M059J (cell line): ENCODE measurements around the gene CAPN10. TPM values are rescaled to one million over a fixed set of nuclear protein-coding genes. Genes with fewer than 3 reads are reported as not detected.
"Not testable (repeated sequence)": the region's sequence is repeated elsewhere in the genome, so short reads cannot be mapped to it uniquely, and the experiment has no call there.

Source experiments
- DNase-seq: peaks from one replicate; pipeline ENCODE4 v3.0.0-alpha.2; 2012; ENCODE audit warnings: low read depth
- total RNA-seq: library from RNA; depleted of rRNA; stranded (reverse); fragments of >200 nt; shearing (Covaris generic); gene quantifications from 2 replicates; pipeline ENCODE4 v1.2.3, GENCODE V29; 2014

The CAPN10 gene
- total RNA-seq, 1 experiment from 2014 or later: 11.1 TPM

- no peak for DNase-seq
These were observed 15.9 kb downstream of the CAPN10 start for GRCh38 chr2:240602266-240603050.

DNA sequence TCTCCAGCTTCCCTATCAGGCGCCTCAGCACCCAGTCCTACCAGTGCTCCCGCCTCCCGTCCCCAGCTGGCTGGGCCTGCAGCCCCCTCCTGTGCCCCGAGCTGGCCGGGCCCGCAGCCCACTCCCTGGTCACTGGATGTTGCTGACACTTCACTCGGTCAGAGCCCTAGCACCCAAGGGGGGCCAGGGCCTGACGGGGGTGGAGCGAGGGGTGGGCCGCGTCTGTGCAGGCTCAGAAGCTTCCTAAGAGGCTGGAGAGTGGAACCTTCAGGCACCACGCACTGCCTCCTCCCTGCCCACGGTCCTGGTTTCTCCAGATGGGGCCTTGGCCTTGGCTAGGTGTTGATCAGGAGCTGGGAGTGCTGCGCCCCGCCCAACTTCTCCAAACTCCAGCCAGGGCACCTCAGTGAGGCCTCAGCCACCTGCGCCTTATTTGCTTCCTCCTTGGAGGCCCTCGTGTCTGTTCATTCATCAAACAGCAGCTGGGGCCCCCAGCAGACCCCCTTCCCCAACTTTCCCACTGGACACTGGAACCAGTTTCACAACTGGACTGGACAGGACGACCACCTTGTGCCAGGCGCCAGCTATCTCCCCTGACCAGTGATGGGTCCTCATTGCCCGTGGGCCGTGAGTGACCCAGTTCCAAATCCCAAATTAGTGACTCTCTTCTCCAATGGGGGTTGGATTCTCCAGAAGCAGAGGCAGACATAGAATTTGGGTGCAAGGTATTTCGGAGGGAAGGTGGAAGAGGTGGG is 16.7 kb downstream of the CAPN10 start:
- no peak for DNase-seq

DNA sequence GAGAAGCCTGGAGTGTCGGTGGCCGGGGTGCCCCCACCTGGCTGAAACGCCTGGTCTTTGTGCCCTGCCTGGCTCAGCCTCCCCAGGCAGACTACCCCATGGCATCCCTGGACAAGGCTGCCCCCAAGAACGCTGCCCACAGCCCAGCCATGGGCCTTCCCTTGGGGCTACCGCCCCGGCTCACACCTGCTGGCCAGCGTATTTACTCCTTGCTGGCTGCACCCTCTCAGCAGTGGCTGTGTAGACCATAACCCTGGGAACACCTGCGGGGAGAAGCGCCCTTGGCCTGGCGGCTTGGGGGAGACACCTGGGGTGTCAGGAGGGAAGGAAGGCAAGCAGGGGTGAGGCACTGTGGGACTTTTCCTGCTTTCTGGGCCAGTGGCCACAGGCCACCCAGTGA is 17.3 kb downstream of the CAPN10 start:
- DNase-seq: no peak

GRCh38 chr2:240604291-240604938 is 17.9 kb downstream of the CAPN10 start:
- peak; percentile 52 for DNase-seq

DNA sequence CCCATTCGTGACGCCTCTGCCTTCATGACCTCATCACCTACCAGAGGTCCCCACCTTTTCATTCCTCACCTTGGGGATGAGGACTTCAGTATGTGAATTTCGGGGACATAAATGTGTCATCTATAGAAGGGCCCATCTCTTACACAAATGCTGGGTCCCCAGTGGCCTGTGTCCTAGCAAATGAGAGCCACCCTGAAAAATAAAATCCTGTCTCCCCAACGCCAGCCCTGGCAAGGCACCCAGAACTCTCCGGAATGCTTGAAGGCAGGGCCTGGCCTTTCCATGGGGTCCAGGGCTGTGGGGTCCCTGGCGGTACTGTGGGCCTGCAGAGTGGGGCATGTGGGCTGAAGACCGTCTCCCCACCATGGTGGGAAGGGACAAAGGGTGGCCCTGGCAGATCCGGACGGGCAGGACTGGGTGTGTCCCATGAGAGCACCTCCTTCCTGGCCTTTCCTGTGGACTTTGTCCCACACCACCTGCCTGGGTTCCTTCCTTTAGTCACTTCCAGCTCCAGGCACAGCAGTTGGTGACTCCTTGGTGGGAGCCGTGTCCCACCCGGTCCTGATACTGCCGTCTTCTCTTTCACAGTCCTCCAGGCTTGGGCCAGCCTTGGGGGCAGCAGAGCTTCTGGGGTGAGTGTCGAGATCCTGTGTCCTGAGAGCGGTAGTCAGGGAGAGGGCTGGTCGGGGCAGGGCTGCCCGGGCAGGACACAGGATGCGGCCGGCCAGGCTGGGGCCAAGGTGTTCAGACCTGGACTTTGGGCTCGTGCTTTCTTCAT is 18.6 kb downstream of the CAPN10 start:
- DNase-seq: no peak

DNA sequence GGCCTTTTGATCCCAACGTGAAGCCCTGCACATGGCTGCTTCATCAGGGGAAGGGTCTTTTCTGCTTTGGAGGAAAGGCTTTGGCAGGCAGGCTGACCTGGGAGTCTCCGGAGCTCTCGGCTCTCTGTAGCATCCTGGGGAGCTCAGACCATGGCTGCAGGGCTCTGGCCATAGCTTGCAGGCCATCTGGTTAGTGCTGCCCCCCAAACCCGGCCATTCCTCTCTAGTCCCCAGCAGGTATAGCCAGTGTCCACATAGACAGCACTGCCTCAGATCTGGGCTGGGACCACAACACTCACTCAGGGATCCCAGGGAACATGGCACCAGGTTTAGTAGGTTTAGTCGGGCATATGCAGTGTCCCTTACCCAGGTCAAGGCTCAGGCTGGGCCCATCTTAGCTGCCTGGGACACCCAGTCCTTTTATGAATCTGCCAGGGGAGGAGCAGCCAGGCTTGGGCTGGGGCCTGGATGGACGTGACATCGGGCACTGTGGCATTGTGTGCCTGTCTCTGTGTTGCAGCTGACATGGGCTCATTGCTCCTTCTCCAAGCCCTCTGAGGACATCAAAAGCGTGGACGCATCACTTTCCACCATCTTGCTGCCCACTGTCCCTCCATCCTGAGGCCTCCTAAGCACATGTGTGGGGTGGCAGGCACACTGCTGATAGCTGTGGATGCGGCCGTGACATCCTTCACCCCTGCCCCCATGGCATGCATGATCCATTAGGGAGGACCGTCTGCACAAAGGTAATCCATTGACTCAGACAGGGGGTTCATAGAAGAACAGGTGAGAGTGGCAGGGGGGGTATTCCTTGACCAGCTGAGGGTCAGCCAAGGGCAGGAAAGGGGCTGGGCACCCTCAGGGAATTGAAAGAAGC is 19.6 kb downstream of the CAPN10 start:
- no peak for DNase-seq

- DNase-seq: no peak
These were observed 25.2 kb downstream of the CAPN10 start for GRCh38 chr2:240611601-240612210.

DNA sequence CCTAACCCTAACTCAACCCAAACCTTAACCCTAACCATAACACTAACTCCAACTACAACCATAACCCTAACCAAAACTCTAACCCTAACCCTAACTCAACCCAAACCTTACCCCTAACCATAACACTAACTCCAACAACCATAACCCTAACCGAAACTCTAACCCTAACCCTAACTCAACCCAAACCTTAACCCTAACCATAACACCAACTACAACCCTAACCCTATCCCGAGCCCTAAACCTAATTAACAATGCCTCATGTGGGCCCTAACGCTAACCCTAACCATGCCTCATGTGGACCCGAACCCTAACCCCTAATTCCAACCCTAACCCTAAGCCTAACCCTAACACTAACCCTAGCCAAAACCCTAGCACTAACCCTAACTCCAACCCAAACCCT is 27.2 kb downstream of the CAPN10 start:
- no peak for DNase-seq

- no peak for DNase-seq
These were observed 27.9 kb downstream of the CAPN10 start for GRCh38 chr2:240614391-240614790.

DNA sequence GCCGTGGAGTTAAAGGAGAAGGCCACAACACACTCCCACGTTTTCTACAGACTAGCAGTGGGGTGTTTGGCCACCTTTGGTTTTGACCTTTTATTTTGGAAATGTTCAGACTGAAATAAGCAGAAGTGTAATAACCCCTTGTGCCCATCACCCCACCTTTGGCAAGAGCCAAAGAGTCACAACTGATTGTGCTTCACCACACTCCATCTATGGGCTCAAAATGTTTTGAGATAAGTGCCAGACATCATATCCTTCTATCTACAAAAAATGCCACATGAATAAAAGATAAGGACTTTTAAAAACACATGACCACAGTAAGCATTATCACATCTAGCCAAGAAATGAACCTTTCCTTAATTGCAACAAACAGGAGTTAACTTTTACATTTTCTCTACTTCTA is 28.9 kb downstream of the CAPN10 start:
- DNase-seq: no peak

DNA sequence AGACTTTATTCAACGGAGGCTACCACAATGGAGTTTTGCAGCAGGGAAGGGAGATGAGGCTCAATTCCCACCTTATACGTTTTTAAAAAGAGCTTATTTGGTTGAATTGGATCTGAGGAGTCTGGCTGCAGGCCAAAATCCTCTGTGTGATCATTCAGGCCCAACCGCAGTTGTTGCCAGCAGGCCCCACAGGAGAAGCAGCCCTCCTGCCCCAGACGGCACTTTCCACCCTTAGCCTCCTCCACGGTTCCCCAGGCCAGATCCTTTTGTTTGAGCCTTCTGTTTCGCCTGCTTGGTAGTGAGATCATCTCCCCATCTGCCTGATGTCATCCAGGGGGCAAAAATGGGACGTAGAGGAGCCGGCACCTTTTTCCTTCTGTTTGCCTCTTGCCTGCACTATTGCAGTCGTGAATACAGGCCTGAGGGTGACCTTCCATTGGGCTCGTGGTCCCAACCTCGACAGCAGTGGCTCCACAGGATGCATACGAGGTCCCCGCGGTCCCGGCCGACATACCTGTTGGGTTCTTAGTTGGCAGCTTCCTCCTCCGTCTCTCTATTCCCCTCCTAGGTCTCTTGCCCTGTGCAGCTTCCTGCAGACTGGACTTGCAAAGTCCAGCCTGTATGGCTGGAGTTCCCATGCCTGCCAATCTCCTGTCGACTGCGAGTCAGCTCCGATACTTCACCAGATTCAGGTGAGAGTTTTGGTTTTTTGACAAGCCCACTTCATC is 29.4 kb downstream of the CAPN10 start:
- DNase-seq: no peak

GRCh38 chr2:240616860-240617666 is 30.5 kb downstream of the CAPN10 start:
- DNase-seq: not testable (repeated sequence)

GRCh38 chr2:240618776-240619175 is 32.2 kb downstream of the CAPN10 start:
- no peak for DNase-seq

DNA sequence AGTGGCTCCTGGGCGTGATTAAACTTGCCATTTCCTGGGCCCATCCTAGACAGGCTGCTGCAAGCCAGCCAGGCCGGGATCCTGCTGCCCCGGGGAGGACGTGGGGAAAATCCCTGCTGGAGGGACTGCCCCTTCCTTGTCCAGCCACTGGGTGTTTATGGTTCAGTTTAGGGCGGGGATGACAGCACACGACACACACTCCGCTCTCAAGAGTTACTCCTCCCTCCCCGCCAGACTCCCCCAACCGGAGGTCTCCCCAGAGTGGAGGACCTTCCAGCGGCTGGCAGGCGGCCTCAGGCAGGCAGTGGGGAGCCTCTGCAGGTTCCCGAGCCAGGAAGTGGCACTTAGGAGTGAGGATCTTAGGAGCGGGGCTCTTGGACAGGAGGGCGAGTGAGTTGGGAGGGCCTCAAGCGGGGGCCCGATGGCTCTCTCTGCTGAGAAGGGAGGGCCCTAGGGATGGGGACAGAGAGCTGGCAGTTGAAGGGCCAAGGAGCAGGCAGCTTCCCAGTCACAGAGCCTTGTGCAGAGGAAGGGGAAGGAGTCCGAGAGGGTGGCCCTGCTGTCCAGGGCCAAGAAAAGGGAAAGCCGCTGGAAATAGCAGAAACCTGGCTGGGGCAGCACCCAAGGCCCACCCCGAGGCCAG is 33.1 kb downstream of the CAPN10 start:
- DNase-seq: no peak

- DNase-seq: no peak
These were observed 33.7 kb downstream of the CAPN10 start for GRCh38 chr2:240620149-240620731.

GRCh38 chr2:240620859-240621258 is 34.3 kb downstream of the CAPN10 start:
- DNase-seq: no peak

- DNase-seq: no peak
These were observed 35.5 kb downstream of the CAPN10 start for GRCh38 chr2:240622060-240622411.
